IMR-90 (cell line): ENCODE results near the gene NES. TPM values are rescaled to one million over a fixed set of nuclear protein-coding genes. Genes with fewer than 3 reads are reported as not detected.

Experiments used
- ATAC-seq: fragments of 200-7000 bp; cut with Tn5 transposase; 2 replicates; pipeline ENCODE4 v1.9.1; 2020; ENCODE audit warnings: low read depth, mild to moderate bottlenecking, moderate library complexity
- BruUV-seq: library from RNA; stranded (reverse); fragments of 400-500 nt; replicated peaks from 2 replicates; lab custom pipeline; 2021; lab: Mats Ljungman, UMichigan
- CTCF ChIA-PET: fragments of 300-600 bp; formaldehyde crosslinking; extraction: SDS; loops from one replicate; lab custom pipeline; 2021; ENCODE audit warnings: antibody characterized with exemption; lab: Yijun Ruan, JAX
- POLR2A ChIA-PET: fragments of 300-600 bp; sonication (Branson Sonifier 250); formaldehyde crosslinking; loops from one replicate; lab custom pipeline; 2022; ENCODE audit warnings: antibody characterized with exemption; ENCODE audit not compliant: unreplicated experiment; lab: Charles Lee
- DNase-seq: peaks from one replicate; pipeline ENCODE4 v3.0.0; 2013
- H2AFZ ChIP-seq: replicated peaks from 2 replicates; pipeline ENCODE3; 2013; ENCODE audit warnings: low read length, mild to moderate bottlenecking; ENCODE audit not compliant: poor library complexity
- H2AK5ac ChIP-seq: 2 replicates; pipeline ENCODE4 v1.6.1; 2013; ENCODE audit warnings: low read depth, low read length, inconsistent platforms
- H2AK9ac ChIP-seq: replicated peaks from 2 replicates; pipeline ENCODE3; 2013; ENCODE audit warnings: mild to moderate bottlenecking, low read depth, low read length, moderate library complexity; ENCODE audit not compliant: poor library complexity
- H2BK120ac ChIP-seq: 2 replicates; pipeline ENCODE4 v1.6.1; 2013; ENCODE audit warnings: low read depth, low read length, inconsistent platforms
- H2BK15ac ChIP-seq: 3 replicates; pipeline ENCODE4 v1.6.1; 2013; ENCODE audit warnings: low read depth, low read length, inconsistent platforms
- H2BK20ac ChIP-seq: 2 replicates; pipeline ENCODE4 v1.6.1; 2013; ENCODE audit warnings: low read depth, mild to moderate bottlenecking, inconsistent platforms, low read length, moderate library complexity
- H2BK5ac ChIP-seq: 2 replicates; pipeline ENCODE4 v1.6.1; 2013; ENCODE audit warnings: mild to moderate bottlenecking, low read depth, low read length, inconsistent platforms; ENCODE audit not compliant: poor library complexity, severe bottlenecking
- H3K14ac ChIP-seq: replicated peaks from 2 replicates; pipeline ENCODE4 v1.6.1; 2013; ENCODE audit warnings: low read depth, low read length, inconsistent platforms
- H3K18ac ChIP-seq: 2 replicates; pipeline ENCODE4 v1.6.1; 2013; ENCODE audit warnings: low read depth, low read length, control low read depth
- H3K23ac ChIP-seq: 2 replicates; pipeline ENCODE4 v1.6.1; 2013; ENCODE audit warnings: low read depth, low read length, inconsistent platforms
- H3K27ac ChIP-seq: 2 replicates; pipeline ENCODE4 v1.5.1; 2013; ENCODE audit warnings: mild to moderate bottlenecking, control low read depth, low read length; ENCODE audit not compliant: insufficient read depth
- H3K27me3 ChIP-seq: 2 replicates; pipeline ENCODE4 v1.6.1; 2013; ENCODE audit warnings: low read length; ENCODE audit not compliant: control insufficient read depth, insufficient read depth
- H3K36me3 ChIP-seq: 2 replicates; pipeline ENCODE4 v1.6.1; 2013; ENCODE audit warnings: low read length, mixed read lengths; ENCODE audit not compliant: control insufficient read depth, insufficient read depth
- H3K4ac ChIP-seq: 2 replicates; pipeline ENCODE4 v1.6.1; 2013; ENCODE audit warnings: low read depth, low read length, inconsistent platforms
- H3K4me1 ChIP-seq: 2 replicates; pipeline ENCODE4 v1.6.1; 2013; ENCODE audit warnings: low read length, mixed read lengths; ENCODE audit not compliant: control insufficient read depth, insufficient read depth
- H3K4me2 ChIP-seq: 2 replicates; pipeline ENCODE4 v1.6.1; 2013; ENCODE audit warnings: low read depth, mild to moderate bottlenecking, control low read depth, low read length, moderate library complexity
- H3K4me3 ChIP-seq: 2 replicates; pipeline ENCODE4 v1.5.1; 2013; ENCODE audit warnings: low read depth, mild to moderate bottlenecking, control low read depth, low read length, moderate library complexity; ENCODE audit not compliant: insufficient read depth
- H3K56ac ChIP-seq: 2 replicates; pipeline ENCODE4 v1.6.1; 2013; ENCODE audit warnings: low read length, inconsistent platforms; ENCODE audit not compliant: insufficient read depth; ENCODE audit errors: extremely low read depth
- H3K79me1 ChIP-seq, 2 experiments: 2 replicates each; pipeline ENCODE4 v1.6.1; 2013; ENCODE audit warnings: low read length in 2 of 2, inconsistent platforms in 1 of 2, low read depth in 1 of 2
- H3K9ac ChIP-seq: 2 replicates; pipeline ENCODE4 v1.6.1; 2013; ENCODE audit warnings: low read depth, low read length, control low read depth
- H3K9me1 ChIP-seq: 2 replicates; pipeline ENCODE4 v1.6.1; 2013; ENCODE audit warnings: low read length, inconsistent platforms; ENCODE audit not compliant: insufficient read depth
- H3K9me3 ChIP-seq: 2 replicates; pipeline ENCODE4 v1.6.1; 2013; ENCODE audit warnings: low read length; ENCODE audit not compliant: control insufficient read depth, insufficient read depth
- H4K20me1 ChIP-seq: 2 replicates; pipeline ENCODE4 v1.6.1; 2013; ENCODE audit warnings: low read length, inconsistent platforms; ENCODE audit not compliant: insufficient read depth
- H4K5ac ChIP-seq: 2 replicates; pipeline ENCODE4 v1.6.1; 2013; ENCODE audit warnings: mild to moderate bottlenecking, low read depth, low read length, control low read depth
- H4K8ac ChIP-seq, 2 experiments: 2 replicates each; pipeline ENCODE4 v1.6.1; 2013; ENCODE audit warnings: low read depth in 2 of 2, low read length in 2 of 2, control low read depth in 1 of 2, inconsistent platforms in 1 of 2
- H4K91ac ChIP-seq: 2 replicates; pipeline ENCODE4 v1.6.1; 2013; ENCODE audit warnings: low read depth, low read length, inconsistent platforms; ENCODE audit not compliant: insufficient read depth
- BHLHE40 ChIP-seq: fragments of 150-350 bp; IDR thresholded peaks from 2 replicates; pipeline ENCODE4 v1.6.1; 2016; ENCODE audit warnings: mild to moderate bottlenecking, low read depth, low read length
- CEBPB ChIP-seq: IDR thresholded peaks from 2 replicates; pipeline ENCODE4 v1.6.1; 2012; ENCODE audit warnings: low read depth, low read length, improper control_type of control experiment
- CHD1 ChIP-seq: IDR thresholded peaks from 2 replicates; pipeline ENCODE4 v1.6.1; 2012; ENCODE audit warnings: low read depth, low read length, improper control_type of control experiment
- ELK1 ChIP-seq: fragments of 150-350 bp; IDR thresholded peaks from 2 replicates; pipeline ENCODE4 v1.6.1; 2016; ENCODE audit warnings: low read depth, mild to moderate bottlenecking, low read length, moderate library complexity, borderline replicate concordance
- FOS ChIP-seq: fragments of 150-350 bp; IDR thresholded peaks from 2 replicates; pipeline ENCODE4 v1.6.1; 2016; ENCODE audit warnings: low read depth, low read length
- MAFK ChIP-seq: IDR thresholded peaks from 2 replicates; pipeline ENCODE4 v1.6.1; 2012; ENCODE audit warnings: low read depth, low read length, improper control_type of control experiment
- MAZ ChIP-seq: IDR thresholded peaks from 2 replicates; pipeline ENCODE4 v1.6.1; 2012; ENCODE audit warnings: low read depth, mild to moderate bottlenecking, low read length, improper control_type of control experiment, moderate library complexity, borderline replicate concordance
- MXI1 ChIP-seq: IDR thresholded peaks from 2 replicates; pipeline ENCODE4 v1.6.1; 2012; ENCODE audit warnings: low read depth, mild to moderate bottlenecking, low read length, moderate library complexity, borderline replicate concordance
- NFE2L2 ChIP-seq: fragments of 150-350 bp; IDR thresholded peaks from 2 replicates; pipeline ENCODE4 v1.6.1; 2016; ENCODE audit warnings: low read depth, mild to moderate bottlenecking, low read length
- POLR2A ChIP-seq: IDR thresholded peaks from 2 replicates; pipeline ENCODE4 v1.6.1; 2012; ENCODE audit warnings: mild to moderate bottlenecking, low read depth, low read length
- RAD21 ChIP-seq: IDR thresholded peaks from 2 replicates; pipeline ENCODE4 v1.6.1; 2012; ENCODE audit warnings: low read length, improper control_type of control experiment
- RCOR1 ChIP-seq: IDR thresholded peaks from 2 replicates; pipeline ENCODE4 v1.6.1; 2012; ENCODE audit warnings: mild to moderate bottlenecking, low read length, improper control_type of control experiment; ENCODE audit not compliant: insufficient replicate concordance
- RFX5 ChIP-seq: IDR thresholded peaks from 2 replicates; pipeline ENCODE4 v1.8.0; 2012; ENCODE audit warnings: low read depth, mild to moderate bottlenecking, low read length, moderate library complexity
- SMC3 ChIP-seq: fragments of 150-350 bp; IDR thresholded peaks from 2 replicates; pipeline ENCODE4 v1.6.1; 2016; ENCODE audit warnings: low read depth, mild to moderate bottlenecking, antibody characterized with exemption, low read length, moderate library complexity
- WGBS, 2 experiments: methylation state at CpG; one replicate each; pipeline versions ENCODE4 v1.1.5 to v1.1.7; 2013; ENCODE audit warnings: missing lambda C conversion rate in 2 of 2; ENCODE audit not compliant: insufficient read length in 1 of 2; ENCODE audit errors: extremely low coverage in 2 of 2; 5-methylcytosine and 5-hydroxymethylcytosine counted together
- dilution Hi-C: fragments of 300-500 bp; cut with HindIII; formaldehyde crosslinking; loops from one replicate; pipeline ENCODE4 v1.14.3; 2018; ENCODE audit warnings: low sequenced_read_pairs; ENCODE audit not compliant: unreplicated experiment
- in situ Hi-C: fragments of 300-500 bp; cut with MboI; formaldehyde crosslinking; loops from 3 replicates; pipeline ENCODE4 v1.14.3; 2019; ENCODE audit warnings: low sequenced_read_pairs, inconsistent platforms, mixed read lengths
- intact Hi-C: fragments of 100-400 bp; cut with micrococcal nuclease; formaldehyde crosslinking; loops from 2 replicates; pipeline ENCODE4 v1.10.0; 2022
- polyA plus RNA-seq, 3 experiments: library from polyadenylated mRNA; depleted of rRNA; stranded (reverse); fragments of >200 nt; gene quantifications; 2 replicates each; pipeline ENCODE4 v1.2.3, GENCODE V29; 2012; ENCODE audit warnings: low replicate concordance in 1 of 3
- total RNA-seq: library from RNA; depleted of rRNA; stranded (reverse); fragments of >200 nt; gene quantifications from 2 replicates; pipeline ENCODE4 v1.2.3, GENCODE V29; 2012
- TF ChIP-seq, protein P1 (sequence below): fragments of 150-350 bp; IDR thresholded peaks from 2 replicates; pipeline ENCODE4 v1.6.1; 2017; ENCODE audit warnings: mild to moderate bottlenecking, antibody characterized with exemption, low read length, low read depth

NES gene
- total and polyA plus RNA-seq, 2 of the 4 experiments (the other 2 are of a cell fraction) = 25.3 to 40.1 TPM

GRCh38 chr1:156652131-156652991, 24.8 kb downstream of the NES start:
- peaks cover 77% of the 10 kb centered on the region for H3K27me3 ChIP-seq
- H3K9me3 ChIP-seq = no peaks in the 10 kb centered on the region
- peaks cover 14% of the 10 kb centered on the region; the same call in 1 of the 2 replicates for H4K20me1 ChIP-seq
- H3K9ac ChIP-seq = no peak overlapping the region
- peak; percentile 43 for DNase-seq
- CTCF ChIA-PET = no interaction called here
- no peak overlapping the region for H3K56ac ChIP-seq
- H2AK5ac ChIP-seq = no peak overlapping the region
- no peak overlapping the region for H2BK120ac ChIP-seq
- no peak overlapping the region for H2AFZ ChIP-seq
- H3K23ac ChIP-seq = no peak overlapping the region
- no peak overlapping the region for H4K91ac ChIP-seq
- no peaks in the 10 kb centered on the region for H3K79me1 ChIP-seq
- in situ Hi-C loops (no loop called here), dilution Hi-C loops (no loop called here), intact Hi-C loops (no loop called here)
- H2BK5ac ChIP-seq = no peak overlapping the region
- H4K8ac ChIP-seq = no peak overlapping the region
- H2BK20ac ChIP-seq = no peak overlapping the region
- no peaks in the 10 kb centered on the region for H3K36me3 ChIP-seq
- no peaks in the 10 kb centered on the region for H3K9me1 ChIP-seq
- POLR2A ChIA-PET = no interaction called here
- H4K5ac ChIP-seq = no peak overlapping the region
- no peak overlapping the region for H3K4me3 ChIP-seq
- H2AK9ac ChIP-seq = no peak overlapping the region
- H3K4ac ChIP-seq = no peak overlapping the region
- H3K27ac ChIP-seq = no peak overlapping the region
- ATAC-seq = peak; percentile 72
- no peak overlapping the region for H3K14ac ChIP-seq
- H2BK15ac ChIP-seq = no peak overlapping the region
- H3K4me1 ChIP-seq = no peaks in the 10 kb centered on the region
- BruUV-seq = no TSS peak
- no peak overlapping the region for H3K18ac ChIP-seq
- WGBS, 2 experiments = 58% methylated on average over 8 of the region's 16 CpGs; no CpG with 5 or more reads in 1 of the 2 experiments
- H3K4me2 ChIP-seq = no peak overlapping the region
- TF ChIP-seq, protein P1, sequence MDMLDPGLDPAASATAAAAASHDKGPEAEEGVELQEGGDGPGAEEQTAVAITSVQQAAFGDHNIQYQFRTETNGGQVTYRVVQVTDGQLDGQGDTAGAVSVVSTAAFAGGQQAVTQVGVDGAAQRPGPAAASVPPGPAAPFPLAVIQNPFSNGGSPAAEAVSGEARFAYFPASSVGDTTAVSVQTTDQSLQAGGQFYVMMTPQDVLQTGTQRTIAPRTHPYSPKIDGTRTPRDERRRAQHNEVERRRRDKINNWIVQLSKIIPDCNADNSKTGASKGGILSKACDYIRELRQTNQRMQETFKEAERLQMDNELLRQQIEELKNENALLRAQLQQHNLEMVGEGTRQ = no peak
- TF ChIP-seq POLR2A (no peak), FOS (no peak), BHLHE40 (no peak), RCOR1 (no peak), MAZ (no peak), MAFK (no peak), ELK1 (no peak), MXI1 (no peak), RAD21 (no peak), SMC3 (no peak), CEBPB (no peak), NFE2L2 (no peak), RFX5 (no peak), CHD1 (no peak)
